ENCODE measurements around the gene DHCR7. TPM values are rescaled to one million over a fixed set of nuclear protein-coding genes. Genes with fewer than 3 reads are reported as not detected.

Gene DHCR7
- total RNA-seq, 2 donors from 2014 or later = 38.8 to 67.1 TPM

GRCh38 chr11:71472941-71473792 is 25.0 kb upstream of the DHCR7 start:
- no peak for ATAC-seq (replicated peaks)
- no peak overlapping the region for H3K27ac Mint-ChIP-seq

GRCh38 chr11:71472357-71472885 is 24.2 kb upstream of the DHCR7 start:
- Mint-ChIP-seq H3K9me3 (no peaks in the 10 kb centered on the region), H3K4me1 (no peaks in the 10 kb centered on the region), H3K27ac (no peak overlapping the region), H3K27me3 (no peaks in the 10 kb centered on the region), H3K4me3 (no peak overlapping the region), H3K36me3 (ENCODE audit: low read depth) (peaks cover 79% of the 10 kb centered on the region)
- no peak for ATAC-seq (replicated peaks)

More at GRCh38 chr11:71472941-71473792, 25.0 kb upstream of the DHCR7 start:
- no peaks in the 10 kb centered on the region for H3K4me1 Mint-ChIP-seq
- H3K9me3 Mint-ChIP-seq = no peaks in the 10 kb centered on the region
- no peaks in the 10 kb centered on the region for H3K27me3 Mint-ChIP-seq
- peaks cover 79% of the 10 kb centered on the region for H3K36me3 Mint-ChIP-seq (ENCODE audit: low read depth)
- no peak overlapping the region for H3K4me3 Mint-ChIP-seq

GRCh38 chr11:71470946-71471345 is 22.8 kb upstream of the DHCR7 start:
- ATAC-seq (replicated peaks) = no peak
- Mint-ChIP-seq H3K4me1 (no peaks in the 10 kb centered on the region), H3K27me3 (no peaks in the 10 kb centered on the region), H3K4me3 (no peak overlapping the region), H3K36me3 (ENCODE audit: low read depth) (peaks cover 79% of the 10 kb centered on the region), H3K9me3 (no peaks in the 10 kb centered on the region), H3K27ac (no peak overlapping the region)

- Mint-ChIP-seq H3K27ac (no peak overlapping the region), H3K27me3 (no peaks in the 10 kb centered on the region), H3K4me3 (no peak overlapping the region), H3K4me1 (no peaks in the 10 kb centered on the region), H3K9me3 (no peaks in the 10 kb centered on the region), H3K36me3 (ENCODE audit: low read depth) (peaks cover 85% of the 10 kb centered on the region)
- no peak for ATAC-seq (replicated peaks)
Observed at GRCh38 chr11:71467164-71467563, 19.0 kb upstream of the DHCR7 start.

GRCh38 chr11:71466358-71466757 is 18.2 kb upstream of the DHCR7 start:
- Mint-ChIP-seq H3K36me3 (ENCODE audit: low read depth) (peaks cover 85% of the 10 kb centered on the region), H3K4me1 (no peaks in the 10 kb centered on the region), H3K4me3 (no peak overlapping the region), H3K9me3 (no peaks in the 10 kb centered on the region), H3K27ac (no peak overlapping the region), H3K27me3 (no peaks in the 10 kb centered on the region)
- no peak for ATAC-seq (replicated peaks)

GRCh38 chr11:71465054-71465453 is 16.9 kb upstream of the DHCR7 start:
- peaks cover 90% of the 10 kb centered on the region for H3K36me3 Mint-ChIP-seq (ENCODE audit: low read depth)
- peaks cover 7% of the 10 kb centered on the region for H3K4me1 Mint-ChIP-seq
- no peak overlapping the region for H3K27ac Mint-ChIP-seq
- H3K27me3 Mint-ChIP-seq = no peaks in the 10 kb centered on the region
- no peaks in the 10 kb centered on the region for H3K9me3 Mint-ChIP-seq
- H3K4me3 Mint-ChIP-seq = no peak overlapping the region
- no peak for ATAC-seq (replicated peaks)

- H3K27ac Mint-ChIP-seq = no peak overlapping the region
- peaks cover 98% of the 10 kb centered on the region for H3K36me3 Mint-ChIP-seq (ENCODE audit: low read depth)
- H3K9me3 Mint-ChIP-seq = no peaks in the 10 kb centered on the region
- H3K27me3 Mint-ChIP-seq = no peaks in the 10 kb centered on the region
- no peak for ATAC-seq (replicated peaks)
- H3K4me1 Mint-ChIP-seq = peaks cover 7% of the 10 kb centered on the region
- H3K4me3 Mint-ChIP-seq = no peak overlapping the region
Observed at GRCh38 chr11:71463331-71464211, 15.4 kb upstream of the DHCR7 start.

- Mint-ChIP-seq H3K4me1 (peaks cover 9% of the 10 kb centered on the region), H3K36me3 (ENCODE audit: low read depth) (peaks cover 98% of the 10 kb centered on the region), H3K27ac (peak overlapping the region; percentile 33), H3K9me3 (no peaks in the 10 kb centered on the region), H3K27me3 (no peaks in the 10 kb centered on the region), H3K4me3 (no peak overlapping the region)
- ATAC-seq (replicated peaks) = no peak
Observed at GRCh38 chr11:71462726-71463125, 14.5 kb upstream of the DHCR7 start.

GRCh38 chr11:71461696-71462095 is 13.5 kb upstream of the DHCR7 start:
- H3K4me3 Mint-ChIP-seq = no peak overlapping the region
- no peak overlapping the region for H3K27ac Mint-ChIP-seq
- H3K4me1 Mint-ChIP-seq = peaks cover 12% of the 10 kb centered on the region
- H3K27me3 Mint-ChIP-seq = no peaks in the 10 kb centered on the region
- no peaks in the 10 kb centered on the region for H3K9me3 Mint-ChIP-seq
- peaks cover 98% of the 10 kb centered on the region for H3K36me3 Mint-ChIP-seq (ENCODE audit: low read depth)
- ATAC-seq (replicated peaks) = no peak

GRCh38 chr11:71459767-71460320 is 11.7 kb upstream of the DHCR7 start:
- H3K27ac Mint-ChIP-seq = no peak overlapping the region
- peaks cover 21% of the 10 kb centered on the region for H3K4me1 Mint-ChIP-seq
- no peak for ATAC-seq (replicated peaks)
- no peak overlapping the region for H3K4me3 Mint-ChIP-seq
- no peaks in the 10 kb centered on the region for H3K9me3 Mint-ChIP-seq
- H3K27me3 Mint-ChIP-seq = no peaks in the 10 kb centered on the region
- H3K36me3 Mint-ChIP-seq (ENCODE audit: low read depth) = peaks cover 99% of the 10 kb centered on the region

- no peak overlapping the region for H3K27ac Mint-ChIP-seq
- peaks cover 96% of the 10 kb centered on the region for H3K36me3 Mint-ChIP-seq (ENCODE audit: low read depth)
- no peak for ATAC-seq (replicated peaks)
- no peak overlapping the region for H3K4me3 Mint-ChIP-seq
- peaks cover 25% of the 10 kb centered on the region for H3K4me1 Mint-ChIP-seq
- no peaks in the 10 kb centered on the region for H3K9me3 Mint-ChIP-seq
- no peaks in the 10 kb centered on the region for H3K27me3 Mint-ChIP-seq
Observed at GRCh38 chr11:71459076-71459766, 11.0 kb upstream of the DHCR7 start.

GRCh38 chr11:71458146-71459070 is 10.2 kb upstream of the DHCR7 start:
- no peak overlapping the region for H3K27ac Mint-ChIP-seq
- peaks cover 25% of the 10 kb centered on the region for H3K4me1 Mint-ChIP-seq
- no peak overlapping the region for H3K4me3 Mint-ChIP-seq
- H3K27me3 Mint-ChIP-seq = no peaks in the 10 kb centered on the region
- peaks cover 92% of the 10 kb centered on the region for H3K36me3 Mint-ChIP-seq (ENCODE audit: low read depth)
- no peaks in the 10 kb centered on the region for H3K9me3 Mint-ChIP-seq
- ATAC-seq (replicated peaks) = no peak

GRCh38 chr11:71456831-71457230 is 8.6 kb upstream of the DHCR7 start:
- Mint-ChIP-seq H3K36me3 (ENCODE audit: low read depth) (peaks cover 85% of the 10 kb centered on the region), H3K4me3 (no peak overlapping the region), H3K9me3 (no peaks in the 10 kb centered on the region), H3K27ac (peak overlapping the region; percentile 7), H3K27me3 (no peaks in the 10 kb centered on the region), H3K4me1 (peaks cover 30% of the 10 kb centered on the region)
- no peak for ATAC-seq (replicated peaks)
